Endothelial cell (in vitro differentiated cells): ENCODE data around the gene IGIP. TPM values are rescaled to one million over a fixed set of nuclear protein-coding genes. Genes with fewer than 3 reads are reported as not detected.

Source experiments
- DNase-seq: peaks from one replicate; pipeline ENCODE4 v3.0.0; 2021; ENCODE audit warnings: low spot score
- H3K27ac Mint-ChIP-seq: one replicate; pipeline ENCODE4 v1.8.0; 2021; ENCODE audit warnings: mixed read lengths, inconsistent platforms; ENCODE audit not compliant: unreplicated experiment
- H3K27me3 Mint-ChIP-seq: one replicate; pipeline ENCODE4 v1.8.0; 2021; ENCODE audit warnings: mild to moderate bottlenecking, moderate library complexity, mixed read lengths, inconsistent platforms; ENCODE audit not compliant: unreplicated experiment
- H3K36me3 Mint-ChIP-seq: one replicate; pipeline ENCODE4 v1.8.0; 2021; ENCODE audit warnings: mild to moderate bottlenecking, low read depth, mixed read lengths, inconsistent platforms; ENCODE audit not compliant: unreplicated experiment
- H3K4me1 Mint-ChIP-seq: one replicate; pipeline ENCODE4 v1.8.0; 2021; ENCODE audit warnings: mild to moderate bottlenecking, mixed read lengths, inconsistent platforms; ENCODE audit not compliant: unreplicated experiment
- H3K4me3 Mint-ChIP-seq: one replicate; pipeline ENCODE4 v1.8.0; 2021; ENCODE audit warnings: mild to moderate bottlenecking, mixed read lengths, inconsistent platforms; ENCODE audit not compliant: unreplicated experiment
- H3K9me3 Mint-ChIP-seq: one replicate; pipeline ENCODE4 v1.8.0; 2021; ENCODE audit warnings: mixed read lengths, inconsistent platforms; ENCODE audit not compliant: unreplicated experiment
- total RNA-seq: library from RNA; stranded (reverse); fragmentation: NEBNext Ultra II Directional; extraction: Animal tissue kit (Norgen Biotek cat#: 25700); gene quantifications from one replicate; pipeline ENCODE4 v1.2.1, GENCODE V29; 2021; ENCODE audit not compliant: unreplicated experiment
- TF ChIP-seq, protein P1 (sequence below): fragments of 200-600 bp; sonication (generic); IDR thresholded peaks from one replicate; pipeline ENCODE4 v1.5.0; 2021; ENCODE audit warnings: antibody characterized with exemption; ENCODE audit not compliant: unreplicated experiment

Gene IGIP
- total RNA-seq, 1 donor from 2014 or later = 1.3 TPM

DNA sequence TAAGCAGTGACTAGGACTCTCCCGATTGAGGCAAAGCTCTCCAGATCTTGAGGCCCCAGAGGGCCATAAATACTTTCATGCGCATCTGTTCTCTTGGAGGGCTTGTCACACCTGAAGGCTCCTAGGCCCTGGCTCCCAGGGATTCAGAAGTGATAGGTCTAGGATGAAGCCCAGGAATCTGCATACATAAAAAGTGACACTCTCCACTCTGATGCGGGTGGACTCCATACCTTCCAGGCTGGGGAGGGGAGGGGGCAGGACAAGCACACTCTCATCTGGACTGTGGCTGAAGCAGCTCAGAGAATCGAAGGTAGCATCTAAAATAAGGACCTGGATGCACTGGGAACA, 40.2 kb downstream of the IGIP start:
- TF ChIP-seq, protein P1, sequence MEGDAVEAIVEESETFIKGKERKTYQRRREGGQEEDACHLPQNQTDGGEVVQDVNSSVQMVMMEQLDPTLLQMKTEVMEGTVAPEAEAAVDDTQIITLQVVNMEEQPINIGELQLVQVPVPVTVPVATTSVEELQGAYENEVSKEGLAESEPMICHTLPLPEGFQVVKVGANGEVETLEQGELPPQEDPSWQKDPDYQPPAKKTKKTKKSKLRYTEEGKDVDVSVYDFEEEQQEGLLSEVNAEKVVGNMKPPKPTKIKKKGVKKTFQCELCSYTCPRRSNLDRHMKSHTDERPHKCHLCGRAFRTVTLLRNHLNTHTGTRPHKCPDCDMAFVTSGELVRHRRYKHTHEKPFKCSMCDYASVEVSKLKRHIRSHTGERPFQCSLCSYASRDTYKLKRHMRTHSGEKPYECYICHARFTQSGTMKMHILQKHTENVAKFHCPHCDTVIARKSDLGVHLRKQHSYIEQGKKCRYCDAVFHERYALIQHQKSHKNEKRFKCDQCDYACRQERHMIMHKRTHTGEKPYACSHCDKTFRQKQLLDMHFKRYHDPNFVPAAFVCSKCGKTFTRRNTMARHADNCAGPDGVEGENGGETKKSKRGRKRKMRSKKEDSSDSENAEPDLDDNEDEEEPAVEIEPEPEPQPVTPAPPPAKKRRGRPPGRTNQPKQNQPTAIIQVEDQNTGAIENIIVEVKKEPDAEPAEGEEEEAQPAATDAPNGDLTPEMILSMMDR = no peak
- DNase-seq = no peak
- Mint-ChIP-seq H3K27me3 (peaks cover 1% of the 10 kb centered on the region), H3K4me1 (peaks cover 11% of the 10 kb centered on the region), H3K27ac (no peak overlapping the region), H3K4me3 (no peak overlapping the region), H3K9me3 (no peaks in the 10 kb centered on the region), H3K36me3 (no peaks in the 10 kb centered on the region)

GRCh38 chr5:140166911-140167310, 41.2 kb downstream of the IGIP start:
- peaks cover 1% of the 10 kb centered on the region for H3K27me3 Mint-ChIP-seq

DNA sequence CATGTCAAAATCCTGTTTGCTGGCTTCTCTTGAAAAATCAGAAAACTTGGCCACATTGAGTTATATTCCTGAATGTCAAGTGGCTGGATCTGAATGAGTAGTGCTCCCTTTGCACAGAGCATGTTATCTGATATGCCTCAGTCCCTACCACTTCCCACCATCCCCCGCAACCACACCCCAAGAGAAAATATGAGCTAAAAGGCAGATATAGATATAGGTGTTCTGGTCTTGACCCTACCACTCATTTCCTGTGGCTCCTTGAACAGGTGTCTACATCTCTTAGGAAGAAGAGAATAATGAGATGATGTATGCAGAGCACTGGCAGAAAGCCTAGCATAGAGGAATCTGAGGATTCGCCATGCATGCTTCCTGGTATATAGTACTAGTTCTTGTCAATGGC, 42.6 kb downstream of the IGIP start:
- TF ChIP-seq, protein P1 = no peak
- peaks cover 11% of the 10 kb centered on the region for H3K4me1 Mint-ChIP-seq
- peaks cover 3% of the 10 kb centered on the region for H3K27me3 Mint-ChIP-seq
- H3K36me3 Mint-ChIP-seq = no peaks in the 10 kb centered on the region
- DNase-seq = no peak
- no peak overlapping the region for H3K27ac Mint-ChIP-seq
- H3K4me3 Mint-ChIP-seq = no peak overlapping the region
- H3K9me3 Mint-ChIP-seq = no peaks in the 10 kb centered on the region

More at GRCh38 chr5:140166911-140167310, 41.2 kb downstream of the IGIP start:
- Mint-ChIP-seq H3K9me3 (no peaks in the 10 kb centered on the region), H3K27ac (no peak overlapping the region), H3K4me1 (peaks cover 11% of the 10 kb centered on the region), H3K4me3 (no peak overlapping the region), H3K36me3 (no peaks in the 10 kb centered on the region)
- DNase-seq = no peak
- TF ChIP-seq, protein P1 = no peak

DNA sequence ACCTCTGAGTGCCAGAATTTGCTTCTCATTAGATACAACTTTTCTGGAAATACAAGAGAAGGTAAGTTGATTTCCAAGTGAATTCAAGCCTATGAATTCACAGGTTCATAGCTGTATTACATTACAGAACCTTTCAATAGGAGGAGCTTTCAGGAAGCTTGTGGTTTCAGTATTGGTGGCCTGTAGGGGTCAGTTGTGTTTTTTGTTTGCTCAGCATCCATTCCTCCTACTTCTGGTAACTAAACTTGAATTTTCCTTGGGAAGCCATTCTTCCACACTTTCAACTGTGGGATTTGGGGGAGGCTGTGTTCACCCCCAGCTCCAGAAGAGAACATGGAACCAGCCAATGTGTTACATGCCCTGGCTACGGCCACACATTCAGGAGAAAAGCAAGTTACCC, 43.7 kb downstream of the IGIP start:
- TF ChIP-seq, protein P1 = no peak
- Mint-ChIP-seq H3K4me1 (peaks cover 13% of the 10 kb centered on the region), H3K9me3 (no peaks in the 10 kb centered on the region), H3K36me3 (no peaks in the 10 kb centered on the region), H3K27me3 (peaks cover 2% of the 10 kb centered on the region), H3K27ac (no peak overlapping the region), H3K4me3 (no peak overlapping the region)
- DNase-seq = no peak

- H3K36me3 Mint-ChIP-seq = peaks cover 4% of the 10 kb centered on the region
Observed at GRCh38 chr5:140172483-140172882, 46.7 kb downstream of the IGIP start.

More at GRCh38 chr5:140172483-140172882, 46.7 kb downstream of the IGIP start:
- H3K27ac Mint-ChIP-seq = no peak overlapping the region
- peaks cover 12% of the 10 kb centered on the region for H3K27me3 Mint-ChIP-seq
- H3K4me1 Mint-ChIP-seq = peaks cover 10% of the 10 kb centered on the region
- H3K9me3 Mint-ChIP-seq = no peaks in the 10 kb centered on the region
- no peak overlapping the region for H3K4me3 Mint-ChIP-seq
- TF ChIP-seq, protein P1 = no peak
- no peak for DNase-seq
